ENCODE measurements around the gene CEACAM8.

- TF ChIP-seq CTCF (IDR thresholded peaks at IDR 0.05 in 2 of 3, conservative IDR thresholded peaks at IDR 0.05 in 1 of 3; ENCODE audit: borderline replicate concordance in 1 of 3, insufficient read depth in 1 of 3, low read depth in 2 of 3, low read length in 2 of 3) (no peak), TCF7L2 (IDR thresholded peaks at IDR 0.05; ENCODE audit: borderline replicate concordance, extremely low read depth, insufficient read depth, insufficient read length) (no peak), ZBTB33 (IDR thresholded peaks at IDR 0.05; ENCODE audit: extremely low read depth, insufficient replicate concordance, low read length) (no peak), MAX (IDR thresholded peaks at IDR 0.05) (no peak), POLR2A (IDR thresholded peaks at IDR 0.05; ENCODE audit: borderline replicate concordance, extremely low read depth, insufficient read depth, insufficient read length) (no peak), POLR2AphosphoS5 (IDR thresholded peaks at IDR 0.05; ENCODE audit: low read depth, low read length) (no peak), JUND (IDR thresholded peaks at IDR 0.05) (no peak), EZH2 (IDR thresholded peaks at IDR 0.05) (no peak), FOSL1 (IDR thresholded peaks at IDR 0.05; ENCODE audit: low read depth) (no peak), CBX3 (IDR thresholded peaks at IDR 0.05; ENCODE audit: low read depth) (no peak), ZNF274 (IDR thresholded peaks at IDR 0.05; ENCODE audit: low read depth, low read length) (no peak), EZH2phosphoT487 (IDR thresholded peaks at IDR 0.05; ENCODE audit: borderline replicate concordance) (no peak)
Observed at GRCh38 chr19:42544146-42544545, 50.6 kb downstream of the CEACAM8 start.

Measured in HCT116 (cell line).